Fibroblast of lung (primary cell): Measurements from ENCODE around the gene TUT7. TPM values are rescaled to one million over a fixed set of nuclear protein-coding genes. Genes with fewer than 3 reads are reported as not detected.
A peak's percentile ranks its signal among the peaks of the same experiment; 100 is the strongest.

Source experiments
- DNase-seq, 2 donors: peaks; one replicate each; pipeline versions ENCODE4 v3.0.0 to v3.0.0-alpha.2; 2010; ENCODE audit warnings: low read depth in 2 of 2
- H2AFZ ChIP-seq: 2 replicates; pipeline ENCODE4 v1.5.1; 2012; ENCODE audit warnings: low read length, control low read depth, inconsistent platforms
- H3K27ac ChIP-seq: 2 replicates; pipeline ENCODE4 v1.5.1; 2011; ENCODE audit warnings: low read length, control low read depth; ENCODE audit not compliant: insufficient read depth
- H3K27me3 ChIP-seq: 2 replicates; pipeline ENCODE4 v1.5.1; 2011; ENCODE audit warnings: mild to moderate bottlenecking, low read length; ENCODE audit not compliant: control insufficient read depth, insufficient read depth
- H3K36me3 ChIP-seq: 2 replicates; pipeline ENCODE4 v1.5.1; 2011; ENCODE audit warnings: low read length; ENCODE audit not compliant: control insufficient read depth, insufficient read depth
- H3K4me1 ChIP-seq: 2 replicates; pipeline ENCODE4 v1.5.1; 2011; ENCODE audit warnings: low read length; ENCODE audit not compliant: control insufficient read depth, insufficient read depth; ENCODE audit errors: extremely low read depth
- H3K4me2 ChIP-seq: 2 replicates; pipeline ENCODE4 v1.5.1; 2011; ENCODE audit warnings: low read length, control low read depth; ENCODE audit not compliant: insufficient read depth; ENCODE audit errors: extremely low read depth
- H3K4me3 ChIP-seq, 4 experiments: fragments of 200-600 bp in 1 of 4; sonication (generic) in 1 of 4; replicated peaks in 1 of 4; 2 replicates each; pipeline ENCODE4 v1.5.1; 2011 to 2016; ENCODE audit warnings: low read length in 4 of 4, low read depth in 3 of 4, mild to moderate bottlenecking in 3 of 4, control low read depth in 2 of 4, inconsistent platforms in 1 of 4, mixed read lengths in 1 of 4; ENCODE audit not compliant: insufficient read depth in 1 of 4; ENCODE audit errors: control extremely low read depth in 1 of 4
- H3K79me2 ChIP-seq: 2 replicates; pipeline ENCODE4 v1.5.1; 2012; ENCODE audit warnings: mild to moderate bottlenecking, low read length, inconsistent platforms; ENCODE audit not compliant: control insufficient read depth, insufficient read depth
- H3K9ac ChIP-seq: 2 replicates; pipeline ENCODE4 v1.5.1; 2011; ENCODE audit warnings: mild to moderate bottlenecking, low read length, control low read depth; ENCODE audit not compliant: insufficient read depth
- H3K9me3 ChIP-seq: 2 replicates; pipeline ENCODE4 v1.5.1; 2012; ENCODE audit warnings: low read depth, low read length; ENCODE audit not compliant: control insufficient read depth, insufficient read depth
- H4K20me1 ChIP-seq: 2 replicates; pipeline ENCODE4 v1.5.1; 2011; ENCODE audit warnings: low read length; ENCODE audit not compliant: control insufficient read depth, insufficient read depth; ENCODE audit errors: extremely low read depth
- CTCF ChIP-seq, 2 donors: IDR thresholded peaks in 1 of 2; conservative IDR thresholded peaks in 1 of 2; 1 replicate in 1 of 2; 2 replicates in 1 of 2; pipeline ENCODE4 v1.5.1; 2011 to 2012; ENCODE audit warnings: low read length in 2 of 2, control low read depth in 1 of 2, inconsistent platforms in 1 of 2, low read depth in 1 of 2, mild to moderate bottlenecking in 1 of 2
- EZH2 ChIP-seq: IDR thresholded peaks from 2 replicates; pipeline ENCODE4 v1.5.1; 2012; ENCODE audit warnings: low read length, control low read depth, mild to moderate bottlenecking; ENCODE audit errors: missing control alignments
- polyA plus RNA-seq, 2 donors: library from polyadenylated mRNA; depleted of rRNA in 1 of 2; stranded (reverse) in 1 of 2; unstranded in 1 of 2; fragments of >200 nt; gene quantifications; 2 replicates each; pipeline ENCODE4 v1.2.1, GENCODE V29; 2011 to 2012; ENCODE audit warnings: missing spikeins in 1 of 2
- total RNA-seq: library from RNA; depleted of rRNA; stranded (reverse); fragments of >200 nt; gene quantifications from 2 replicates; pipeline ENCODE4 v1.2.1, GENCODE V29; 2014

The TUT7 gene
- total and polyA plus RNA-seq, 2 donors (not counting 1 experiment from before 2014, with no cell fraction given): 31.8 to 36.3 TPM

- Histone ChIP-seq H3K4me2 (no peak overlapping the region), H4K20me1 (no peaks in the 10 kb centered on the region), H3K4me3 (no peak overlapping the region), H3K27ac (no peak overlapping the region), H3K27me3 (no peaks in the 10 kb centered on the region), H3K9ac (no peak overlapping the region), H3K79me2 (no peaks in the 10 kb centered on the region), H3K4me1 (no peaks in the 10 kb centered on the region), H3K36me3 (no peaks in the 10 kb centered on the region), H3K9me3 (no peaks in the 10 kb centered on the region), H2AFZ (no peak overlapping the region)
- no peak for TF ChIP-seq CTCF (conservative IDR thresholded peaks at IDR 0.05 in 1 of 2, IDR thresholded peaks at IDR 0.05 in 1 of 2; ENCODE audit: low read depth in 1 of 2, low read length in 2 of 2)
- no peak for TF ChIP-seq EZH2
- DNase-seq: no peak
Measured at GRCh38 chr9:86248746-86249145, 105.5 kb downstream of the TUT7 start.

GRCh38 chr9:86246752-86247161, 107.5 kb downstream of the TUT7 start:
- Histone ChIP-seq H3K27me3 (no peaks in the 10 kb centered on the region), H3K4me3 (no peak overlapping the region), H3K9ac (no peak overlapping the region), H3K4me1 (peaks cover 3% of the 10 kb centered on the region), H2AFZ (peak overlapping the region; percentile 0), H3K27ac (no peak overlapping the region), H3K9me3 (no peaks in the 10 kb centered on the region), H3K4me2 (peak overlapping the region; percentile 0), H3K36me3 (no peaks in the 10 kb centered on the region), H4K20me1 (no peaks in the 10 kb centered on the region), H3K79me2 (no peaks in the 10 kb centered on the region)
- DNase-seq: peak in 1 of 2 donors; percentile 14
- no peak for TF ChIP-seq CTCF (conservative IDR thresholded peaks at IDR 0.05 in 1 of 2, IDR thresholded peaks at IDR 0.05 in 1 of 2; ENCODE audit: low read depth in 1 of 2, low read length in 2 of 2)
- TF ChIP-seq EZH2: no peak

- Histone ChIP-seq H3K4me1 (peaks cover 3% of the 10 kb centered on the region), H4K20me1 (no peaks in the 10 kb centered on the region), H3K9me3 (no peaks in the 10 kb centered on the region), H3K4me2 (no peak overlapping the region), H3K27ac (no peak overlapping the region), H3K36me3 (no peaks in the 10 kb centered on the region), H3K9ac (no peak overlapping the region), H3K79me2 (no peaks in the 10 kb centered on the region), H2AFZ (peak overlapping the region; percentile 6), H3K27me3 (no peaks in the 10 kb centered on the region), H3K4me3 (no peak overlapping the region)
- DNase-seq: no peak
- TF ChIP-seq EZH2: no peak
- TF ChIP-seq CTCF (conservative IDR thresholded peaks at IDR 0.05 in 1 of 2, IDR thresholded peaks at IDR 0.05 in 1 of 2; ENCODE audit: low read depth in 1 of 2, low read length in 2 of 2): no peak
Measured at GRCh38 chr9:86242071-86242470, 112.1 kb downstream of the TUT7 start.
